Coronary artery (tissue), 2 donors: Measurements from ENCODE around the gene SLC13A1.

Experiments
- DNase-seq: peaks from one replicate; pipeline ENCODE4 v3.0.0-alpha.2; 2017; ENCODE audit warnings: low spot score
- H3K27ac ChIP-seq, 2 donors: fragments of 200-600 bp; sonication (generic); one replicate each; pipeline ENCODE4 v1.5.1; 2016 to 2019
- H3K4me3 ChIP-seq: fragments of 200-600 bp; sonication (generic); 2 replicates; pipeline ENCODE4 v1.5.1; 2016; ENCODE audit warnings: mild to moderate bottlenecking, moderate library complexity
- CTCF ChIP-seq: fragments of 200-600 bp; sonication (generic); IDR thresholded peaks from one replicate; pipeline ENCODE4 v1.5.1; 2019; ENCODE audit warnings: antibody characterized with exemption

The SLC13A1 gene

GRCh38 chr7:123177442-123177841 lies 22.3 kb downstream of the SLC13A1 start:
- H3K27ac ChIP-seq: no peak overlapping the region
- no peak for TF ChIP-seq CTCF
- no peak for DNase-seq
- no peak overlapping the region for H3K4me3 ChIP-seq

GRCh38 chr7:123170333-123171246 lies 29.2 kb downstream of the SLC13A1 start:
- no peak overlapping the region for H3K4me3 ChIP-seq
- no peak for DNase-seq
- no peak for TF ChIP-seq CTCF
- no peak overlapping the region for H3K27ac ChIP-seq

GRCh38 chr7:123169065-123169464 lies 30.7 kb downstream of the SLC13A1 start:
- no peak for TF ChIP-seq CTCF
- H3K27ac ChIP-seq: no peak overlapping the region
- no peak for DNase-seq
- H3K4me3 ChIP-seq: no peak overlapping the region

- Histone ChIP-seq H3K4me3 (no peak overlapping the region), H3K27ac (no peak overlapping the region)
- DNase-seq: no peak
- TF ChIP-seq CTCF: no peak
These were observed 42.2 kb downstream of the SLC13A1 start for GRCh38 chr7:123157606-123158005.

- DNase-seq: no peak
These were observed 44.2 kb downstream of the SLC13A1 start for GRCh38 chr7:123155571-123155970.

GRCh38 chr7:123154231-123154860 lies 45.4 kb downstream of the SLC13A1 start:
- DNase-seq: no peak
- no peak overlapping the region for H3K27ac ChIP-seq
- no peak overlapping the region for H3K4me3 ChIP-seq
- TF ChIP-seq CTCF: peak; percentile 50

More at GRCh38 chr7:123155571-123155970, 44.2 kb downstream of the SLC13A1 start:
- TF ChIP-seq CTCF: no peak
- Histone ChIP-seq H3K27ac (no peak overlapping the region), H3K4me3 (no peak overlapping the region)
